ENCODE measurements around the gene KIF20B.

Gene KIF20B, protein sequence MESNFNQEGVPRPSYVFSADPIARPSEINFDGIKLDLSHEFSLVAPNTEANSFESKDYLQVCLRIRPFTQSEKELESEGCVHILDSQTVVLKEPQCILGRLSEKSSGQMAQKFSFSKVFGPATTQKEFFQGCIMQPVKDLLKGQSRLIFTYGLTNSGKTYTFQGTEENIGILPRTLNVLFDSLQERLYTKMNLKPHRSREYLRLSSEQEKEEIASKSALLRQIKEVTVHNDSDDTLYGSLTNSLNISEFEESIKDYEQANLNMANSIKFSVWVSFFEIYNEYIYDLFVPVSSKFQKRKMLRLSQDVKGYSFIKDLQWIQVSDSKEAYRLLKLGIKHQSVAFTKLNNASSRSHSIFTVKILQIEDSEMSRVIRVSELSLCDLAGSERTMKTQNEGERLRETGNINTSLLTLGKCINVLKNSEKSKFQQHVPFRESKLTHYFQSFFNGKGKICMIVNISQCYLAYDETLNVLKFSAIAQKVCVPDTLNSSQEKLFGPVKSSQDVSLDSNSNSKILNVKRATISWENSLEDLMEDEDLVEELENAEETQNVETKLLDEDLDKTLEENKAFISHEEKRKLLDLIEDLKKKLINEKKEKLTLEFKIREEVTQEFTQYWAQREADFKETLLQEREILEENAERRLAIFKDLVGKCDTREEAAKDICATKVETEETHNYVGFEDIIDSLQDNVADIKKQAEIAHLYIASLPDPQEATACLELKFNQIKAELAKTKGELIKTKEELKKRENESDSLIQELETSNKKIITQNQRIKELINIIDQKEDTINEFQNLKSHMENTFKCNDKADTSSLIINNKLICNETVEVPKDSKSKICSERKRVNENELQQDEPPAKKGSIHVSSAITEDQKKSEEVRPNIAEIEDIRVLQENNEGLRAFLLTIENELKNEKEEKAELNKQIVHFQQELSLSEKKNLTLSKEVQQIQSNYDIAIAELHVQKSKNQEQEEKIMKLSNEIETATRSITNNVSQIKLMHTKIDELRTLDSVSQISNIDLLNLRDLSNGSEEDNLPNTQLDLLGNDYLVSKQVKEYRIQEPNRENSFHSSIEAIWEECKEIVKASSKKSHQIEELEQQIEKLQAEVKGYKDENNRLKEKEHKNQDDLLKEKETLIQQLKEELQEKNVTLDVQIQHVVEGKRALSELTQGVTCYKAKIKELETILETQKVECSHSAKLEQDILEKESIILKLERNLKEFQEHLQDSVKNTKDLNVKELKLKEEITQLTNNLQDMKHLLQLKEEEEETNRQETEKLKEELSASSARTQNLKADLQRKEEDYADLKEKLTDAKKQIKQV (N-terminal part only)

DNA sequence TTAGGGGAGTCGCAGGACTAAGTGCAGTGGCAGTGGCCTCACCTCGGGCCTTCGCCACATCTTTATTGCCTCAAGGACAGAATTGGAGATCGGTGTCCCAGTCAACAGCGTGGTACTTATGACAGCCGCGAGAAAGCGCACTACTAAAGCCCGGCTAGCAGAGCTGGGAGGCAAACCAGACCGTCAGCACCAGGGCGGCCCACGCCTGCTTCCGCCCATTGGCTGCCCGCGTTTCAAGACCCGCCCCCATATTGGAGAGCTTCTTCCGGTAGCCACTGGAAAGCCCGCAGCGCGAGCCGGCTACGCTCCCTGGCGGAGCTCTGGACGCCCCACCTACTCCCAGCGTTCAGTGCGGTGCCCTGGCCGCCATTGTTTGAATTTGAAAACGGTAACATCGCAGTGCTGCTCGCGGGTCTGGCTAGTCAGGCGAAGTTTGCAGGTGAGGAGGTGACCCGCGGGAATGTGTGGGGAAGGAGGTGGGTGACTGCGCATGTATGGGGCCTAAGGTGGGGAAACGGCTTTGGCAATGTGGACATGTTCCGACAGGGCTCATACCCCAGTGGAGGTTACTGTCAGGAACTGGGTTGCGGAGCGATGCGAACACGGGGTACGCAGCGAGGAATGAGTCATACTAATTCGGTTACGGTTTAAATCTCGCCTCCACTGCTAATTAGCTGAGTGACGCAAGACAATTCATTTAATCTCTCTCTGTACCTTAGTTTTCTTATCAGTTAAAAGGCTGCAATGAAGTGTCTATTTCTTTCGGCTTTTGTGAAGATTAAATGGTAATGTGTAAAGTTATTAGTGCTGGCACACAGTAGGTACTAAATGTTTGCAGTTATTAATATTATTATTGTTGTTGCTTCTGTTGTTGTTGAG is at the start of gene KIF20B:
TSS of gene KIF20B (plus strand) at position 349 of the 879 bp plus-strand sequence. CDS start 3,705 bp downstream, outside the sequence.
- DNase-seq = peak; percentile 97

DNA sequence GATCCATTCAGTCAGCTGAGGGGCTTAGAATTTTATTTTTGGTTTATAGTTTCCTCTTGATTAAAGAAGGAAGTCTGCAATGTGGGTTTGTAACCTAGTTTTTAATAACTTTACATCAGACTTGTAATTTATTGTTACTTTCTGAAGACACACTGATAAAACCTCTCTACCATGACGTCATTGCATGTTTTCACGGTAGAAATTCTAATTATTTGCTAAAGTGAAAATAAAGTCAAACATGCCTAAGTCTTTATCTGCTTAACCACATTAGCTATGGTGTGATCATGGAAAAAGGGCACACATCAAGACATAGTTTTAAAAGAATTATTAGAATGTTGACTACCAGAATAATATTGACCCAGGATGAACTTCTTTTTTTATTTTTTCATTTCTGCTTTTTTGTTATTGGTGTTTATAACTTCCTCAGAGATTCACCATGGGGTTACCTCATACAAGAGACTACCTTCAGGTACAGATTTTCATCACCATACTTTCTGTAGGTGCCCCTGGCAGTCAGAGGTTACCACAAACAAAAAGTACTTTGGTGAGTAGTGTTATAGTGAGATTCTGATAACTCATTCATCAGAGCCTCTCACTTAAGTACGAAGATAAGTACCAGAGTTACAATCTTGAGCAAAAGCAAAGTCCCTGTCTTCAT is 49.3 kb upstream of the KIF20B start:
- no peak for DNase-seq

DNA sequence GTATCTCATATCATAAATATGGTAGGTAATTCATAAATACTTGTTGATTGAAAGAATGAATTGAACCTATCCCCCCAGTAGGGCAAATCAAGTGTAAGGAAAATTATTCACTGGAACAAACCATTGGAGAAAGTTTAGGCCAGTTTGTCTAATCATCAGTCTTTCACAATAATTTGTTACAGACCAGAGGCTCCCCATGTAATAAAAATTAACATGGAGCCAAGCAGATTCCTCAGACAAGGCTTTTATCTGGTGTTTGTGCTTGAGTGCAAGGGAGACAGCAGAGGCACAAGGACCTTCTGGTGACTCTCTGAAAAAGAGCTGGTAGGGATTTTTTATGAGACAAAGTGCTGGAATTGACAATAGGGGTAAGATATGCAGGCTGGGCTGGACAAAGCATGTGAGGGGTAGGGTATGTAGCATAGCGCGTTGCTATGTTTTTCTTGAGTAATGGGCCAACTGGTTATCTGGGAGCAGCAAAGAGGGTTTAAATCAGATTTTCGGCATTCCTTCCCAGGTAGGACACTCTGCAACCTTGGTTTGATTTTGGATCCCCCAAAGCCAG is 48.5 kb upstream of the KIF20B start:
- no peak for DNase-seq

DNA sequence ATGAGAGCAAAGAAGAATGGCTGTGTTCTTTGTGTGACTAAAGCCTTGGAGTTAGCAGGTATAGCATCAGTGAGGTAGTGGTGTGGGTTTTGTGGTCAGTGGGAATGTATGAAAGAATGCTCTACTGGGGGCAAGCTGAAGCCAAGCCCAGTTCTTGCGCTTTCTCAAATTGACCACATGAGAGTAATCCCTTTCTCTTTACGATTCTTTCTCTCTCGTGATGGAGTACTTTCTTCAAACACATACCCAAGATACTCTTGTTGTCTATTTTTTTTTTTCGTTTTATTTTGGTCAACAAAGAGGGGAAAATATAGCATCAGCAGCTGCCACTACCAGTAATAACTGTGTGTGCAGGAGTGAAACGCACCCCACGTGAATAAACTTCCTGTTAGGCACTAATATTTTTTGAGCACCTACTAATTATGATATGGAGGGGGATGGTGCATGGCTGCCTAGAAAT is 48.0 kb upstream of the KIF20B start:
- no peak for DNase-seq

DNA sequence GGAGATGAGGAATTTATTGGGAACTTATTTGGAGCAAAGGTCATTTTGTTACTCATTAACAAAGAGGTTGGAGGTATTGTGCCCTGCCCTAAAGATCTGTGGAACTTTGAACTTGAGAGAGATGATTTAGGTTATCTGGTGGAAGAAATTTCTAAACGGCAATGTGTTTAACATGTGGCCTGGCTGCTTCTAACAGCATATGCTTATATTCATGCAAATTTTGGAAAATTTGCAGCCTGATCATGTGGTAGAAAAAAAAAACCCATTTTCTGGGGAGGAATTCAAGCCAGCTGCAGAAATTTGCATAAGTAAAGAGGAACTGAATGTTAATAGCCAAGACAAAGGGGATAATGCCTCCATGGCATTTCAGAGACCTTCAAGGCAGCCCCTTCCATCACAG is 45.7 kb upstream of the KIF20B start:
- DNase-seq = no peak

DNA sequence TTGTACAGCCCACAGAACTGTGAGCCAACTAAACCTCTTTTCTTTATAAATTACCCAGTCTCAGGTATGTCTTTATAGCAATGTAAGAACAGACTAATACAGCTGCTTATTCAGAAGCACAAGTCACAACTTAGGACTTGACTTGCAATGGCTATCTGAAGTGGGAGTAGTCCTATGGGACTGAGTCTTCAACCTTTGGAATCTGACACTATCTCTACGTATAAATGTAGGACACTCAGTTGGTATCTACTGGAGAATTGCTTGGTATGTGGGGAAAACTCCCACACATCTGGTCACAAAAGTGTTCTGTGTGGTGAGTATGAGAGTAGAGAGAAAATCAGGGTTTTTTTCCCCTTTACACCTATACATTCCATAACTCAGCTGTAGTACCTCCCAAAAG is 44.1 kb upstream of the KIF20B start:
- DNase-seq = no peak

DNA sequence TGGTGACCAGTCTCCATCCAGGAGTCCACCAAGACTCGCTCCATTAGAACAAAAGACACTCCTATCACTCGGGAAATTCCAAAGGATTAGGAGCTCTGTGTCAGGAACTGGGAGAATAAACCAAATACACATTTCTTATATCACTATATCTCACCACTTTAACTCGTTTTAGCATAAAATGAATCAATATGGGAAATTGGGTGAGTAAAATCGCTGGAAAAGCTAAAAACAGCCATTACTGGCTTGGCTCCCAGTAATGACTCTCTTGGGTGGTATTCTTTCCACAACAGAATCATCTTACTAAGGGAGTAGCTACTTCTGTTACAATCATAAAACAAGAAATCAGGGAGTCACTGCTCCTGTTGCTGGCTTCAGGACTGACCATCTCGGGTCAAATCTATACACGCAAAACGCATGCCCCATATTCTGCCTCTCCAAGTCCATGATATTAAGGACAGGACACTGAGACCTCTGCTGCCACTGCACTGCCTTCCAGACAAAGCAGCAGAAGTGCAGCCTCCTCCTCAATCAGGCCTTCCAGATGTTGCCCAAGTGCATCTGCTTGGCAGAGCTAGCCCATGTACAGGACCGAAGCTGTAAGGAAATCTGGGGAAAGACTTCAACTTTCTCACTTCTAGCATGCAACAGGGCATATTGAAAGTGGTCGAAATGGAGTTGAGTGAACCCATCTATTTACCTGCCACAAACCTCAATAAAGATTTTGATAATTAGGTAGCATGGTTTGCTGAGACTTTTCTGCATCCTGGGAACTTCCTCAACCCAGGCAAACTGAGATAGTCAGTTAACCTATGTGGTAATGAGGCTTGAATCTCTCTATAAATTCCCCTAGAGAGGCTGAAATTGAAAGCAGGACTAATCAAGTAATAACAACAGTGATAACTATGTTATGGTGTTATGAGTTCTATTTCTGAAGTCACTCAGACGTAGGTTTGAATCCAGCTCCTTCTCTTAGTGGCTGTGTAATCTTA is 42.0 kb upstream of the KIF20B start:
- DNase-seq = no peak

DNA sequence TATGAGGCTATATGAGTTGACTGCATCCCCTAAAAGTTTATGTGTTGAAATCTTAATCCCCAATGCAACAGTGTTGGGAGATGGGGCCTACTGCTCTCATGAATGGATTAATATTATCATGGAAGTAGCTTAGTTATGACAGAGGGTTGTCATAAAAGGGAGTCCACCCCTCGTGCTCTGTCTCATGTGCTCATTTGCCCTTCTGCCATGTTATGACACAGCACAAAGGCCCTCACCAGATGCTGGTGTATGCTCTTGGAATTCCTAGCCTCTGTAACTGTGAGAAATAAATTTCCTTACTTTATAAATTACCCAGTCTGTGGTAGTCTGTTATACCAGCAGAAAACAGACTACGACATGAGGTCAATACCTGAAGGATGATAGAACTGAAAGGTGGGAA is 38.8 kb upstream of the KIF20B start:
- no peak for DNase-seq

DNA sequence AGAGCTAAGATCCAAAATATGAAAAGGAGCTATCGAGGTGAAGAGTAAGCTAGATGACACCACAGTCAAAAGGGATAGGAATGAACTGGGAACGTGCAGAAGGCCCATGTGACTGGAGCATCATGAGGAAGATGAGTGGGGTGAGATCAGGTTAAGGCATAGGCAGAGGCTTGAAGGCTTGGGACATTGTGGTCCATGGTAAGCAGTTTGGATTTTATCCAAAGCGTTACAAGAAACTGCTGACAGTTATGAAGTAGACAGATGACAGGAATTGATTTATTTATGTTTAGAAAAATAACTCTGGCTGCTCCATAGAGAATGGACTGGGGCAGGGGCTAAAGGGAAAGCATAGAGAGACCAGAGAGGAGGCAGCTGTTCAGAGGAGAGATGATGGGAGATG is 38.2 kb upstream of the KIF20B start:
- DNase-seq = no peak

DNA sequence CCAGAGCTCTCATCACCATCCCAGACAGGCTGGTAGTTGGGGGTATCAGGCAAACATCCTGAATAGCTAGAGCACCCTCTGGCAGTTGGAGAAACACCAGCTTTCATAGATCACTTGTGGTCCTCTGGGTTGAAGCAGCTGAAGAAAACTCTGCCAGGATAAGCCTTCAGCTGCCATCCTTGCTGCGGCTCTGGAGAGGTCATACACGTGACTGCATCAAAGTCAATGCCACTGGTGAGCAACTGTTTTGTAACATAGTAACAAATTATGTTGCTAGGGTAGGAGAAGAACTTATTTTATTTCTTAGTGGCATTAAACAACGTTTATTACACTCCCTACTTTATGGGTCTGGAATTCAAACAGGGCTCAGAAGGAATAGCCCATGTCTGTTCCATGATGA is 37.2 kb upstream of the KIF20B start:
- no peak for DNase-seq

DNA sequence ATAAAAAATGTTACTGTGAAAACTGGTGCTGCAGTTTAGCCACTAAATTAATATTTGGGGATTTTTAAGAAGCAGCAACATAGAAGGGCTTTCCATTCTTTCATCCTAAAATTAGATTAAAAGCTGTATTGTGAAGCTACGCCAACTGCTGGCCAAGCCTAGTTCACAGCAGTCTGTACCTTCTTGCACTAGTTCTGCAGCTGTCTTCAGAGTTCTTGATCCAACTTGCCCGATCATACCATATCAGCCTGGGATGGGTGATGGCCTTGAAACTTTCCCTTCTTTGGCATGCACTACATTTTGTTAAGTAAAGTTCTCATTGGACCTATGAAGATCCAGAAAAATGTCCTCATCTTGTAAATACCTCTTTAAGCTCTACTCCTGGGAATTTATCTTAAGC is 36.1 kb upstream of the KIF20B start:
- no peak for DNase-seq

DNA sequence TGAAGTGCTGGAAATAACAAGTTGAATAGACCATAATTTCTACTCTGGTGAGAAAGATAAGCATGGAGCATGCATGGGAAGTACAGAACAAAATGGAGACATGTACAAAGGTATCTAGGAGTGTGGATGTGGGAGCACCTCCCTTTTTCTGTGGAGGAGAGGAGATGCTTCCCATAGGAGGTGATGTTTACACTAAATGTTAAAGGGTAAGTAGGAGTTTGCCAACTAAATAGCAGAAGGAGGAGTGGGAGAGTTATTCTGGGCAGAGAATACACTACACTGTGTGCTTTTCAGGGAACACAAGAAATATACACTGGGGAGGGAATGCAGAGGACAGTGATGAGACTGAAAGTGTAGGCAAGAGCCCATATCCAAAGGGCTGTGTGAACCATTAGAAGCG is 35.3 kb upstream of the KIF20B start:
- DNase-seq = no peak

DNA sequence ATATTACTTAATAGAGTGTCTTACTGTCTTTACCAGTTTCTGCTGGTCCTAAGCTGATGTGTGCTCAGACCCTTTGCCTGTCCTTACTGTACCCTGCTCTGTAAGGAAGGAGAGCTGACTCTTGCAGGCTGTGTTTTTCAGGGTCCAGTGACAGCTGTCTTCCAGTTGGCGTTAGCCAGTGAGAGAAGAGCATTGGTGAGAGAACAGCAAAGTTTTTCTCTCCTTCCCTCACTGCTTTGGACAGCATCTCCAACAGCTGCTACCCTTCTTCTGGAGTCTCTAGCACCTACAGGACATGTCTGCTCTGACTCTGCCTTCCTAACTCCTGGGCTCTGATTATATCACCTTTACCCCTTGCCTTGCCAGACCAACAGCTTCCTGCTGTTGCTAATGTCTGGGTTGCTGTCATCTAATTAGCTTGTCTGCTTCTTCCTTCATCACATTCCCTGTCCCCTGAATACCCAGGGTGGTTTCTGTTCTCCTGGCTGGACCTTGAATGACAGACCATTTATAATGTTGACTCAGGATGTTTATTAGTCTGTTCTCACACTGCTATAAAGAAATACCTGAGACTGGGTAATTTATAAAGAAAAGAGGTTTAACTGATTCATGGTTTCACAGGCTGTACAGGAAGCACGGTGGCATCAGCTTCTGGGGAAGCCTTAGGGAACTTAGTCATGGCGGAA is 32.9 kb upstream of the KIF20B start:
- DNase-seq = no peak

DNA sequence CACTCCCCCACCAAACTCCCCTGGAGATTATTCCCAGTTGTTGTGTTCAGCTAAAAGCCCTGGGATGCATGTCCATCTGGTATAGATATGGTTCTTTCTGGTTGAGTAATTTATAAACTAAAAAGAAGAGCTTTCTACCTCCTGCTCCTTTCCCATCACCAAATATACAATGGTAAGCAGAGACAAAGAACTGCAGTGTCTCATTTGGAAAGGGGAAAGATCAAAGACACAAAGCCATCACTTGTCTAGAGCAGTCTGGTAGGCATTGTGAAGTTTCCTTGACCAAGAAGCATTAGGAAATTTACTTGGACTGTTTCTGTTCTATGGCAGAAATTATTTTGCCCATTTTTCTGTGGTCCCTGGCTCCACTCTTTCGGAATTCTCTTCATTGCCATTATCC is 31.4 kb upstream of the KIF20B start:
- DNase-seq = no peak

DNA sequence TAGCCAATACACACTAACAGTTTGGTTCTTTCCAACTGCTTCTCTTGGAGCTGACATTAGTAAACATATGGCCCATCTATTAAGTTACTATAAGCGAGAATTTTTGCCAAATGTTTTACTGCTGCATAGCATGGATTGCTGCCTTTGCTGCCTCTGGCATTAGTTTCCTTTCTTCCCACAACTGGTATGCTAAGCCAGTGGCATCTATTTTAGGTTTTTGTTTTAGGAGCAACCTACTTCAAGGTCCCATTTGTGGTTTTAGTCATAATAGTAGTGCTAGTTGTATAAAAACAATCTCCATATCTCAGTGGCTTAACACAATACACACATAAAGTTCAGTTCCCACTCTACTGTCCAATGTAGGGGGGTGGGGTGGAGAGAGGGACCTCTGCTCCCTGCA is 30.5 kb upstream of the KIF20B start:
- no peak for DNase-seq

DNA sequence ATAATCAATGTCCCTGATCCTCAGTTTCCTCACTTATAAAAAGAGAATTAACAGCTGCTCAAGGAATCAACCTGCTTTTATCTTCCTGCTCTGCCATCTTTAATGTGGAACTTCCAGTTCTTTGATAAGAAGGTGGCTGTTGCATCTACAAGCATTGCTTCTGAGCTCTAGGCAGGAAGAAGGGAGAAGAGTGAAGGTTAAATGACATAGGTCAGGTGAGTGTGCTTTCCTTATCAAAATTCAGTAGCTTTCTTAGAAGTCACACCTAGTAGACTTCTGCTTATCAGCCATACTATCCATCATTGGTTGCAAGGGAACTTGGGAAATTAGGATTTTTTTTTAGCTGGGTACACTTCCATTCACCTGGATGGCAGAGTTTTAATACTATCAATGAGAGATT is 24.0 kb upstream of the KIF20B start:
- DNase-seq = no peak

DNA sequence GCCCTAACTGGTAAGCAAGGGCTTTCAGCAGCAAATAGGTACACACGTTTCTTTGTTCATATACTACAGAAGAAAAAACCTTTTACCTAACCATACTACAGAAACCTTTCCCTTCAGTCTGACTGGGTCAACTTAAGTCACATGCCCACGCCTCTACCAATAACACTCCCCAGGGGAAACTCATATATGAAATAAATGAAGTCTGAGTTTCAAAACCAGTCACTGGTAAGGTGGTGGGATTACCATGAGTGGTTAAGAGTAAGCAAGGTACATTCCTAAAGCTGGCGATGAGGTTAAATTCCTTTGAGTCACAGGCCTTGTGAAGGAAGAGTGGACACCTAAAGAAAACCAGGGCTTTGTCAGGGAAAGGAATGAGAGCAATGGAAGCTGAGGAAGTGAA is 21.4 kb upstream of the KIF20B start:
- DNase-seq = no peak

DNA sequence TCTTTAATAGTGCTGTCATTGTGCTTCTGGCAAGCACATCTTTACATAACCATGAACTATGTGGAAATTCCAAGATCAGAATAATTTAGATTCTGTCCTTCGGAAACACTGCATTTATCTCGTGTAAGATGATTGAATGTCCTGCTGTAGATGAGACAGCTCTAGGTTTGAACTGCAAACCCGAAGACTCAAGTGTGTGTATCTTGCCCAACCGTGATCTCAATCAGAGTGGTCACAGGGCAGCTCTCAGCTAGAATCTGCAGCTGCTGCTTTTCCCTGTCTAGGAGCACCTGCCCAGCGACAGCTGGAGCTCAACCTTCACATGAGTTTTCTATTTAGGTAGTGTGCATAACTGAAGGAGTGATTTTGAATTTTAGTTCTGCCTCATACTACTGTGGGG is 17.5 kb upstream of the KIF20B start:
- DNase-seq = no peak

DNA sequence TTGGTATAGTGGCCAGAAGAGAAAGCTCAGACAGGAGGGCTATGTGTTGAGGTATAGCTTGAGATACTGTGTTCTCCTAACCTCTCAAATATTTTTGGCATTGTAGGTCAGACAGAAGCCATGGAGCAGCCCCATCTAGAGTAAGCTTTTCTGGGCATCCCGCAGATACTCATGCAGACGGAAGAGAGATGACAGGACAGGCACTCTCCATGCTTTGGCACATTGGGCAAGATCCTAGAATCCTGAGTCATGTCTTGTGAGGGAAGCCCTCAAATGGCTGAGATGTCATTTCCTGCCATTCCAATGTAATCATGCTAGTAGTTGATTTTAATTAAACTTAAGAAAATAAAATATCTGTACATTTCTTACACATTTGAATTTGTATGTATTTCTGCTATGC is 16.8 kb upstream of the KIF20B start:
- DNase-seq = peak; percentile 77

Data from suppressor macrophage treated with lipopolysaccharide for 4 hours (primary cell).